GM19351 (cell line): ENCODE data around the gene ACR.
"Not testable (repeated sequence)": the region's sequence is repeated elsewhere in the genome, so short reads cannot be mapped to it uniquely, and the experiment has no call there.

Experiments used
- ATAC-seq: cut with Tn5 transposase; IDR thresholded peaks from one replicate; pipeline ENCODE4 v1.9.1; 2021; ENCODE audit warnings: mild to moderate bottlenecking, moderate library complexity; ENCODE audit not compliant: unreplicated experiment

Gene ACR

GRCh38 chr22:50730941-50731661 is 6.9 kb upstream of the ACR start:
- ATAC-seq, result no peak

- no peak for ATAC-seq
Observed at GRCh38 chr22:50731811-50732624, 6.0 kb upstream of the ACR start.

- ATAC-seq, result no peak
Observed at GRCh38 chr22:50732681-50733080, 5.3 kb upstream of the ACR start.

- no peak for ATAC-seq
Observed at GRCh38 chr22:50733521-50734342, 4.3 kb upstream of the ACR start.

GRCh38 chr22:50734343-50734771 is 3.6 kb upstream of the ACR start:
- ATAC-seq, result no peak

GRCh38 chr22:50734986-50735738 is 2.8 kb upstream of the ACR start:
- no peak for ATAC-seq

- no peak for ATAC-seq
Observed at GRCh38 chr22:50735739-50736030, 2.3 kb upstream of the ACR start.

GRCh38 chr22:50738649-50739227 is 734 bp downstream of the ACR start:
- no peak for ATAC-seq

GRCh38 chr22:50739279-50739691 is 1.3 kb downstream of the ACR start:
- ATAC-seq, result no peak

GRCh38 chr22:50739894-50740293 is 1.9 kb downstream of the ACR start:
- no peak for ATAC-seq

GRCh38 chr22:50740714-50741113 is 2.7 kb downstream of the ACR start:
- not testable (repeated sequence) for ATAC-seq

GRCh38 chr22:50744424-50744823 is 6.4 kb downstream of the ACR start:
- not testable (repeated sequence) for ATAC-seq

GRCh38 chr22:50747521-50747920 is 9.5 kb downstream of the ACR start:
- not testable (repeated sequence) for ATAC-seq

GRCh38 chr22:50748630-50749029 is 10.6 kb downstream of the ACR start:
- ATAC-seq, result not testable (repeated sequence)

- ATAC-seq, result not testable (repeated sequence)
Observed at GRCh38 chr22:50749302-50750074, 11.5 kb downstream of the ACR start.

GRCh38 chr22:50755251-50755650 is 17.2 kb downstream of the ACR start:
- ATAC-seq, result not testable (repeated sequence)

GRCh38 chr22:50756406-50756805 is 18.4 kb downstream of the ACR start:
- not testable (repeated sequence) for ATAC-seq

- not testable (repeated sequence) for ATAC-seq
Observed at GRCh38 chr22:50756949-50757491, 19.0 kb downstream of the ACR start.

- not testable (repeated sequence) for ATAC-seq
Observed at GRCh38 chr22:50759597-50760341, 21.8 kb downstream of the ACR start.
